AG09309 (cell line): ENCODE measurements around the gene CIITA.

ENCODE experiments used
- DNase-seq: peaks from one replicate; pipeline ENCODE4 v3.0.0-alpha.2; 2010; ENCODE audit warnings: low read depth
- H3K4me3 ChIP-seq: 2 replicates; pipeline ENCODE4 v1.5.1; 2011; ENCODE audit warnings: mild to moderate bottlenecking, low read depth, low read length, moderate library complexity; ENCODE audit not compliant: control insufficient read depth
- CTCF ChIP-seq: IDR thresholded peaks from 2 replicates; pipeline ENCODE4 v1.5.1; 2011; ENCODE audit warnings: mild to moderate bottlenecking, low read depth, low read length, inconsistent platforms; ENCODE audit not compliant: insufficient read depth, control insufficient read depth; ENCODE audit errors: missing control alignments

The CIITA gene

GRCh38 chr16:10972819-10973464 lies 95.9 kb downstream of the CIITA start:
- no peak for TF ChIP-seq CTCF
- H3K4me3 ChIP-seq: no peak overlapping the region
- DNase-seq: no peak

- no peak for DNase-seq
- no peak for TF ChIP-seq CTCF
- H3K4me3 ChIP-seq: no peak overlapping the region
Measured at GRCh38 chr16:10976634-10977033, 99.6 kb downstream of the CIITA start.

GRCh38 chr16:10978124-10978523 lies 101.1 kb downstream of the CIITA start:
- no peak overlapping the region for H3K4me3 ChIP-seq
- no peak for DNase-seq
- no peak for TF ChIP-seq CTCF

GRCh38 chr16:10978871-10979446 lies 102.0 kb downstream of the CIITA start:
- no peak overlapping the region for H3K4me3 ChIP-seq
- TF ChIP-seq CTCF: no peak
- DNase-seq: no peak

- DNase-seq: no peak
- no peak overlapping the region for H3K4me3 ChIP-seq
- no peak for TF ChIP-seq CTCF
Measured at GRCh38 chr16:10979717-10980601, 103.0 kb downstream of the CIITA start.

- no peak overlapping the region for H3K4me3 ChIP-seq
- DNase-seq: no peak
- no peak for TF ChIP-seq CTCF
Measured at GRCh38 chr16:10980813-10981212, 103.8 kb downstream of the CIITA start.
